ENCODE data around the gene PLB1. TPM values are rescaled to one million over a fixed set of nuclear protein-coding genes. Genes with fewer than 3 reads are reported as not detected.

The PLB1 gene
- total and polyA plus RNA-seq, 2 experiments from 2014 or later: 0.11 to 0.44 TPM

GRCh38 chr2:28648671-28649395, 153.0 kb downstream of the PLB1 start:
- H3K9me2 ChIP-seq (ENCODE audit: insufficient read depth): no peaks in the 10 kb centered on the region
- no peak overlapping the region for H3K27ac ChIP-seq
- WGBS, 2 experiments (ENCODE audit: low coverage in 1 of 2, low lambda C conversion rate in 2 of 2, missing lambda C conversion rate in 2 of 2): 62 to 66% methylated on average over 4 of the region's 4 CpGs

DNA sequence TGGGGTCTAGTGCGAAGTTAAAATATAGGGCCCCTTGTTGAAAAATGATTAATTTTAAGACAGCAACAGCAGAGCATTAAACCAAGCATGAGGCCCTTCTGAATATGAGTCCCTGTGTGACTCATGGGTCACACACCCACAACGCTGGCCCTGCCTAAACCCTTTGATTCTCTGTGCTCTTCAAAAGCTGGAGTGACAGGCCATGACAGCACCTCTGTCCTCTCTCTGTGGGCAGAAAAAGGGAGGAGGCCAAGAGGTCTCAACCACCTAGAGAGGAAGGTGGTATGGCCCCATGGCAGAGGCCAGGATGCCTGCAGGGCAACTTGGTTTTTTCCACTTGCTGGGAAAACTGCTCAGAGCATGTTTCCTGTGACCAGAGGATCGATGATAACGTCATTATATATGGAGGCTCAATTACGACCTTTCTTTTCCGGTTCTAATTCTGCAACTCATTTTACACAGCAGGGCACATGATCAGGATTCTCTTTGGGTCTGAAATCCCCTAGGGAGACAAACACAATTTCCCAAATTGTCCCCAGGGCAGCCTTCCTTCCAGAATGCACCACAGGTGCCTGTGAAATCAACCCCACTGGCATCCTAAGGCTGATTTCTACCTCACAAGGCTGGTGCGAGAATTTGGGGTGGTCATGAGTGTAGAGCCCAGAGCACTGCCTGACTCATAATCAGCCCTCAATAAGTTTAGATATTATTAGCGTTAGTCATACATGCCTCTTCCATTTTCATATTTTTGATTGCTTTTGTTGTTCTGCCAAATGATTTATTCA, 153.8 kb downstream of the PLB1 start:
- peaks cover 11% of the 10 kb centered on the region for H3K4me1 ChIP-seq (ENCODE audit: insufficient read depth)
- H3K4me3 ChIP-seq: no peak overlapping the region
- H3K27me3 ChIP-seq (replicated peaks; ENCODE audit: insufficient read depth): no peaks in the 10 kb centered on the region
- H3K9me2 ChIP-seq (ENCODE audit: insufficient read depth): no peaks in the 10 kb centered on the region
- in situ Hi-C loops (cut with MboI): no loop called here
- H3K27ac ChIP-seq: no peak overlapping the region
- TF ChIP-seq EZH2 (IDR thresholded peaks at IDR 0.05; ENCODE audit: insufficient read depth, poor library complexity, severe bottlenecking): no peak
- TF ChIP-seq EZH2phosphoT487 (IDR thresholded peaks at IDR 0.05; ENCODE audit: insufficient read depth, low read depth): no peak
- H4K20me1 ChIP-seq (ENCODE audit: insufficient read depth): no peaks in the 10 kb centered on the region
- no peaks in the 10 kb centered on the region for H3K79me2 ChIP-seq (ENCODE audit: insufficient read depth)
- no peak overlapping the region for H3K9ac ChIP-seq
- no peaks in the 10 kb centered on the region for H3K9me3 ChIP-seq (ENCODE audit: low read depth)
- no peak overlapping the region for H3K4me2 ChIP-seq (ENCODE audit: unreplicated experiment)
- peak; percentile 77 for DNase-seq
- H3F3A ChIP-seq (ENCODE audit: insufficient read depth): peaks cover 9% of the 10 kb centered on the region; the same call in 1 of the 2 replicates
- no peaks in the 10 kb centered on the region for H3K36me3 ChIP-seq (ENCODE audit: low read depth)
- 50 to 62% methylated on average over 8 of the region's 8 CpGs for WGBS, 2 experiments (ENCODE audit: low coverage in 1 of 2, low lambda C conversion rate in 2 of 2, missing lambda C conversion rate in 2 of 2)
- no peak overlapping the region for H2AFZ ChIP-seq

More at GRCh38 chr2:28648671-28649395, 153.0 kb downstream of the PLB1 start:
- in situ Hi-C loops (cut with MboI): no loop called here
- Histone ChIP-seq H3K79me2 (ENCODE audit: insufficient read depth) (no peaks in the 10 kb centered on the region), H4K20me1 (ENCODE audit: insufficient read depth) (no peaks in the 10 kb centered on the region), H3K27me3 (replicated peaks; ENCODE audit: insufficient read depth) (no peaks in the 10 kb centered on the region), H2AFZ (no peak overlapping the region), H3K36me3 (ENCODE audit: low read depth) (no peaks in the 10 kb centered on the region), H3K9ac (no peak overlapping the region), H3K4me2 (ENCODE audit: unreplicated experiment) (no peak overlapping the region), H3F3A (ENCODE audit: insufficient read depth) (peaks cover 14% of the 10 kb centered on the region), H3K4me3 (no peak overlapping the region), H3K9me3 (ENCODE audit: low read depth) (no peaks in the 10 kb centered on the region), H3K4me1 (ENCODE audit: insufficient read depth) (peaks cover 16% of the 10 kb centered on the region)
- no peak for DNase-seq
- TF ChIP-seq EZH2 (IDR thresholded peaks at IDR 0.05; ENCODE audit: insufficient read depth, poor library complexity, severe bottlenecking) (no peak), EZH2phosphoT487 (IDR thresholded peaks at IDR 0.05; ENCODE audit: insufficient read depth, low read depth) (no peak)

DNA sequence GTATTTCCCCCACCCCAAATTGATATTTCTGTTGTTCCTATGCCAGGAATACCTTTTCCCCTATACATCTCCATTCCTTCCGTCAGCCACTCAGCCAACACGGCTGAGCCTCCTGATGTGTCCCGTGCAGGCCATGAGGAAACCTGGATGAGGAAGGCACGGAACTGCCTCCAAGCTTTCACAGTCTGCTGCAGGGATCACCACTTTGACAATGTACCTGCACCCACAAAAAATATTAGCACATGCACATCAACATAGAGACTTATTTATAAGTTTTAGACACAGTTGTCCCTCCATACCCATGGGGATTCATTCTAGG, 154.4 kb downstream of the PLB1 start:
- no peak overlapping the region for H2AFZ ChIP-seq
- H3K27me3 ChIP-seq (replicated peaks; ENCODE audit: insufficient read depth): no peaks in the 10 kb centered on the region
- WGBS, 2 experiments (ENCODE audit: low coverage in 1 of 2, low lambda C conversion rate in 2 of 2, missing lambda C conversion rate in 2 of 2): 73 to 74% methylated on average over 4 of the region's 4 CpGs
- no peaks in the 10 kb centered on the region for H3K36me3 ChIP-seq (ENCODE audit: low read depth)
- TF ChIP-seq EZH2 (IDR thresholded peaks at IDR 0.05; ENCODE audit: insufficient read depth, poor library complexity, severe bottlenecking): no peak
- no peak for TF ChIP-seq EZH2phosphoT487 (IDR thresholded peaks at IDR 0.05; ENCODE audit: insufficient read depth, low read depth)
- H3K9me2 ChIP-seq (ENCODE audit: insufficient read depth): no peaks in the 10 kb centered on the region
- H4K20me1 ChIP-seq (ENCODE audit: insufficient read depth): no peaks in the 10 kb centered on the region
- H3K4me3 ChIP-seq: no peak overlapping the region
- H3K4me1 ChIP-seq (ENCODE audit: insufficient read depth): peaks cover 11% of the 10 kb centered on the region
- H3K4me2 ChIP-seq (ENCODE audit: unreplicated experiment): no peak overlapping the region
- no peak for DNase-seq
- no peaks in the 10 kb centered on the region for H3K79me2 ChIP-seq (ENCODE audit: insufficient read depth)
- H3K9me3 ChIP-seq (ENCODE audit: low read depth): no peaks in the 10 kb centered on the region
- H3F3A ChIP-seq (ENCODE audit: insufficient read depth): peaks cover 9% of the 10 kb centered on the region; the same call in 1 of the 2 replicates
- in situ Hi-C loops (cut with MboI): no loop called here
- no peak overlapping the region for H3K9ac ChIP-seq
- H3K27ac ChIP-seq: no peak overlapping the region

DNA sequence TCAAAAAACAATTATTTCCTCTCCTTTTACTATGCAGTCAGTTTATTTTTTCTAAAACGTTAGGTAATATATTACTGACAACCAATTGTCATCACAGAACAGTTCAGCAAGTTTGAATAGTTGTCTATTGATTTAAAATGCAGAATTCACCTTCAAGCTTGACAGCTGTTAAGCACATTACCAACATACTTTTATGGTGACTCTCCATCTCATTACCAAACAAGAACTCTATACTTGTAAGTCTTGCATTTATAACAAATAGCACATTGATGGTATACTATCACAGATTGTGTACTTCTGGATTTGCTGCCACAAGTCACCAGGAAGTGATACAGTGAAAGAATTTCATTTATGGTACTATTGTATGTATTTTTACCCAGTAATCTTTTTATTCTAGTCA, 156.4 kb downstream of the PLB1 start:
- WGBS, 2 experiments (ENCODE audit: low coverage in 1 of 2, low lambda C conversion rate in 2 of 2, missing lambda C conversion rate in 2 of 2): 42 to 52% methylated on average over 1 of the region's 1 CpG
- peaks cover 9% of the 10 kb centered on the region; the same call in 1 of the 2 replicates for H3F3A ChIP-seq (ENCODE audit: insufficient read depth)
- H3K9me3 ChIP-seq (ENCODE audit: low read depth): no peaks in the 10 kb centered on the region
- no peaks in the 10 kb centered on the region for H4K20me1 ChIP-seq (ENCODE audit: insufficient read depth)
- no peaks in the 10 kb centered on the region for H3K27me3 ChIP-seq (replicated peaks; ENCODE audit: insufficient read depth)
- H3K36me3 ChIP-seq (ENCODE audit: low read depth): no peaks in the 10 kb centered on the region
- no peaks in the 10 kb centered on the region for H3K9me2 ChIP-seq (ENCODE audit: insufficient read depth)
- H3K79me2 ChIP-seq (ENCODE audit: insufficient read depth): no peaks in the 10 kb centered on the region
- peak; percentile 26 for DNase-seq
- H2AFZ ChIP-seq: no peak overlapping the region
- peaks cover 11% of the 10 kb centered on the region for H3K4me1 ChIP-seq (ENCODE audit: insufficient read depth)
- TF ChIP-seq EZH2phosphoT487 (IDR thresholded peaks at IDR 0.05; ENCODE audit: insufficient read depth, low read depth) (no peak), EZH2 (IDR thresholded peaks at IDR 0.05; ENCODE audit: insufficient read depth, poor library complexity, severe bottlenecking) (no peak)
- no peak overlapping the region for H3K4me2 ChIP-seq (ENCODE audit: unreplicated experiment)
- H3K27ac ChIP-seq: no peak overlapping the region
- H3K4me3 ChIP-seq: no peak overlapping the region
- H3K9ac ChIP-seq: no peak overlapping the region
- in situ Hi-C loops (cut with MboI): no loop called here
